Retinal pigment epithelial cell (primary cell): Measurements from ENCODE around the gene HSPB1.
"Not testable (repeated sequence)": the region's sequence is repeated elsewhere in the genome, so short reads cannot be mapped to it uniquely, and the experiment has no call there.

Experiments
- DNase-seq: peaks from one replicate; pipeline ENCODE4 v3.0.0-alpha.2; 2010; ENCODE audit warnings: low read depth
- H3K4me3 ChIP-seq: 2 replicates; pipeline ENCODE4 v1.5.1; 2011; ENCODE audit warnings: mild to moderate bottlenecking, low read length, control low read depth, moderate library complexity
- CTCF ChIP-seq: conservative IDR thresholded peaks from 2 replicates; pipeline ENCODE4 v1.5.1; 2011; ENCODE audit warnings: low read depth, low read length, control low read depth, inconsistent platforms

The HSPB1 gene

GRCh38 chr7:76291351-76292212 is 10.9 kb upstream of the HSPB1 start:
- no peak overlapping the region for H3K4me3 ChIP-seq
- DNase-seq, result peak; percentile 59
- peak; percentile 96 for TF ChIP-seq CTCF

GRCh38 chr7:76292213-76292573 is 10.3 kb upstream of the HSPB1 start:
- DNase-seq, result no peak
- no peak overlapping the region for H3K4me3 ChIP-seq
- no peak for TF ChIP-seq CTCF

GRCh38 chr7:76292911-76293310 is 9.6 kb upstream of the HSPB1 start:
- DNase-seq, result not testable (repeated sequence)

GRCh38 chr7:76293407-76293901 is 9.0 kb upstream of the HSPB1 start:
- DNase-seq, result no peak
- no peak for TF ChIP-seq CTCF
- H3K4me3 ChIP-seq, result no peak overlapping the region

More at GRCh38 chr7:76292911-76293310, 9.6 kb upstream of the HSPB1 start:
- H3K4me3 ChIP-seq, result not testable (repeated sequence)

- no peak for TF ChIP-seq CTCF
- peak overlapping the region; percentile 24 for H3K4me3 ChIP-seq
- peak; percentile 88 for DNase-seq
Measured at GRCh38 chr7:76294344-76295024, 8.0 kb upstream of the HSPB1 start.

GRCh38 chr7:76296743-76297740 is 5.4 kb upstream of the HSPB1 start:
- no peak for DNase-seq
- TF ChIP-seq CTCF, result no peak
- H3K4me3 ChIP-seq, result no peak overlapping the region

- no peak overlapping the region for H3K4me3 ChIP-seq
- TF ChIP-seq CTCF, result no peak
- peak; percentile 72 for DNase-seq
Measured at GRCh38 chr7:76300166-76300731, 2.2 kb upstream of the HSPB1 start.
